Esophagus muscularis mucosa (tissue), 4 donors: ENCODE results near the gene MMP7.

Experiments
- EP300 ChIP-seq: sonication (generic); formaldehyde crosslinking; IDR thresholded peaks from one replicate; pipeline ENCODE4 v1.6.1; 2017; ENCODE audit warnings: antibody characterized with exemption
- POLR2A ChIP-seq: fragments of 450-650 bp; IDR thresholded peaks from one replicate; pipeline ENCODE4 v1.6.1; 2017; ENCODE audit warnings: antibody characterized with exemption, moderate library complexity, mild to moderate bottlenecking, low read depth
- POLR2AphosphoS5 ChIP-seq, 2 donors: sonication (generic); formaldehyde crosslinking; IDR thresholded peaks; one replicate each; pipeline ENCODE4 v1.6.1; 2017; ENCODE audit warnings: antibody characterized with exemption in 2 of 2
- TF ChIP-seq, protein P1 (sequence below), 3 experiments: fragments of 200-600 bp in 2 of 3; fragments of 450-650 bp in 1 of 3; sonication (generic) in 2 of 3; IDR thresholded peaks; one replicate each; pipeline ENCODE4 v1.5.1; 2017 to 2019; ENCODE audit warnings: antibody characterized with exemption in 3 of 3, mild to moderate bottlenecking in 2 of 3, moderate library complexity in 1 of 3

DNA sequence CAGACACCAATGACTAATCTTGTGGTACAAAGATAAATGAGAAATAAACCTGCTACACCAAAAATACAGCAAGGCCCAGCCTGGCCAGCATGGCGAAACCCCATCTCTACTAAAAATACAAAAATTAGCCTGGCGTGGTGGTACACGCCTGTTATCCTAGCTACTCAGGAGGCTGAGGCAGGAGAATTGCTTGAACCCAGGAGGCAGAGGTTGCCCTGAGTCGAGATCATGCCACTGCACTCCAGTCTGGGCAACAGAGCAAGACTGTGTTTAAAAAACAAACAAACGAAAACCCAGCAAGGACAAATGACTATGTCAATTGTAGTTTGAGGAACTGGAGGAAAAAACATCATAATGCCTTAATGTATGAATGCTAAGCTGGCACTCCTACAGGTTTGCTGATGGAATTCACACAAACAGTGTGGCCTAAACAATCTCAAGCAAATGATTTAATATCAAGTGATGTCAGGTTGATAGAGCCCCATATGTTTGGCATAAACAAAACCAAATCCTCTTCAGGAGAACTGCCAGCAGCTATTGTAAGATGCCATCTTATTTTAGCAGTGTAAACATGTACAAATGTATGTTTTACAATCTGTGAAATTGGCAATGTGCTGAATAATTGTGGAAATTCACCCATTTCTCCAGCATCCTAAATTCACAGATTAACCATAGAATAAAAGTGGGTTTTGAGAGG, 20.0 kb downstream of the MMP7 start:
- TF ChIP-seq, protein P1, sequence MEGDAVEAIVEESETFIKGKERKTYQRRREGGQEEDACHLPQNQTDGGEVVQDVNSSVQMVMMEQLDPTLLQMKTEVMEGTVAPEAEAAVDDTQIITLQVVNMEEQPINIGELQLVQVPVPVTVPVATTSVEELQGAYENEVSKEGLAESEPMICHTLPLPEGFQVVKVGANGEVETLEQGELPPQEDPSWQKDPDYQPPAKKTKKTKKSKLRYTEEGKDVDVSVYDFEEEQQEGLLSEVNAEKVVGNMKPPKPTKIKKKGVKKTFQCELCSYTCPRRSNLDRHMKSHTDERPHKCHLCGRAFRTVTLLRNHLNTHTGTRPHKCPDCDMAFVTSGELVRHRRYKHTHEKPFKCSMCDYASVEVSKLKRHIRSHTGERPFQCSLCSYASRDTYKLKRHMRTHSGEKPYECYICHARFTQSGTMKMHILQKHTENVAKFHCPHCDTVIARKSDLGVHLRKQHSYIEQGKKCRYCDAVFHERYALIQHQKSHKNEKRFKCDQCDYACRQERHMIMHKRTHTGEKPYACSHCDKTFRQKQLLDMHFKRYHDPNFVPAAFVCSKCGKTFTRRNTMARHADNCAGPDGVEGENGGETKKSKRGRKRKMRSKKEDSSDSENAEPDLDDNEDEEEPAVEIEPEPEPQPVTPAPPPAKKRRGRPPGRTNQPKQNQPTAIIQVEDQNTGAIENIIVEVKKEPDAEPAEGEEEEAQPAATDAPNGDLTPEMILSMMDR (IDR thresholded peaks at IDR 0.05) = no peak
- TF ChIP-seq POLR2A (no peak), POLR2AphosphoS5 (IDR thresholded peaks at IDR 0.05) (no peak), EP300 (no peak)
